Neural progenitor cell (in vitro differentiated cells): ENCODE data around the gene COL15A1.

Experiments used
- EZH2phosphoT487 ChIP-seq: fragments of 200-600 bp; sonication (generic); IDR thresholded peaks from 2 replicates; pipeline ENCODE4 v1.6.1; 2017; ENCODE audit warnings: antibody characterized with exemption
- TF ChIP-seq, protein P1 (sequence below): fragments of 200-600 bp; sonication (generic); IDR thresholded peaks from 2 replicates; pipeline ENCODE4 v1.5.1; 2017; ENCODE audit warnings: antibody characterized with exemption, mild to moderate bottlenecking

DNA sequence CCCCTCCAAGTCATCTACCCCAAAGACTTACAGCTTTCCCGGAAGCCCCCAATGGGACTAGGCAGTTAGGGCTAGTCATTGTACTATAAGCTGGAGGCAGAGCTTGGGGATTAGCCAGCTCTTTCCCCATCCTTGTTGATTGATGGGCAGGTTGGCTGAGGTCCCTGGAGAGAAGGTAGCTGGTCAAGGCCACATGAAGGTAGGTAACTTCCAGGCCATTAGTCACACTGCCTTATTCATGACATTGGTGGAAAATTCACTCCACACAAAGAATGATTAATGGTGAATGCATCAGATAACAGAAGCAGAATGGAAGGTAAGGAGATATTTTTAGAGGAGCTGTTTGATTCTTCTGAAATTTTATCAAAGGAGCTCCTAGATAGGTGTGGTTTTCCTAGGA, 111.7 kb downstream of the COL15A1 start:
- TF ChIP-seq, protein P1, sequence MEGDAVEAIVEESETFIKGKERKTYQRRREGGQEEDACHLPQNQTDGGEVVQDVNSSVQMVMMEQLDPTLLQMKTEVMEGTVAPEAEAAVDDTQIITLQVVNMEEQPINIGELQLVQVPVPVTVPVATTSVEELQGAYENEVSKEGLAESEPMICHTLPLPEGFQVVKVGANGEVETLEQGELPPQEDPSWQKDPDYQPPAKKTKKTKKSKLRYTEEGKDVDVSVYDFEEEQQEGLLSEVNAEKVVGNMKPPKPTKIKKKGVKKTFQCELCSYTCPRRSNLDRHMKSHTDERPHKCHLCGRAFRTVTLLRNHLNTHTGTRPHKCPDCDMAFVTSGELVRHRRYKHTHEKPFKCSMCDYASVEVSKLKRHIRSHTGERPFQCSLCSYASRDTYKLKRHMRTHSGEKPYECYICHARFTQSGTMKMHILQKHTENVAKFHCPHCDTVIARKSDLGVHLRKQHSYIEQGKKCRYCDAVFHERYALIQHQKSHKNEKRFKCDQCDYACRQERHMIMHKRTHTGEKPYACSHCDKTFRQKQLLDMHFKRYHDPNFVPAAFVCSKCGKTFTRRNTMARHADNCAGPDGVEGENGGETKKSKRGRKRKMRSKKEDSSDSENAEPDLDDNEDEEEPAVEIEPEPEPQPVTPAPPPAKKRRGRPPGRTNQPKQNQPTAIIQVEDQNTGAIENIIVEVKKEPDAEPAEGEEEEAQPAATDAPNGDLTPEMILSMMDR: no peak
- no peak for TF ChIP-seq EZH2phosphoT487
